OCI-LY7 (cell line): ENCODE results near the gene ARMH2. TPM values are rescaled to one million over a fixed set of nuclear protein-coding genes. Genes with fewer than 3 reads are reported as not detected.

ENCODE experiments used
- BruUV-seq: library from RNA; stranded (reverse); fragments of 400-500 nt; replicated peaks from 2 replicates; lab custom pipeline; 2021; lab: Mats Ljungman, UMichigan
- CTCF ChIA-PET: fragments of 300-600 bp; sonication (Branson Sonifier 250); formaldehyde crosslinking; loops from one replicate; lab custom pipeline; 2022; ENCODE audit warnings: antibody characterized with exemption; ENCODE audit not compliant: unreplicated experiment; lab: Charles Lee
- POLR2A ChIA-PET: fragments of 300-600 bp; sonication (Branson Sonifier 250); formaldehyde crosslinking; loops from one replicate; lab custom pipeline; 2022; ENCODE audit warnings: antibody characterized with exemption; lab: Charles Lee
- DNase-seq: peaks from one replicate; pipeline ENCODE4 v3.0.0-alpha.2; 2015; ENCODE audit warnings: low spot score
- H2AFZ ChIP-seq: fragments of 200-600 bp; sonication (generic), shearing (Covaris generic); 2 replicates; pipeline ENCODE4 v1.6.1; 2014; ENCODE audit warnings: mild to moderate bottlenecking, antibody characterized with exemption, low read length, moderate library complexity
- H3K27ac ChIP-seq: fragments of 200-600 bp; sonication (generic); 2 replicates; pipeline ENCODE4 v1.5.1; 2014; ENCODE audit warnings: mixed run types, low read depth, mild to moderate bottlenecking, moderate library complexity, low read length, inconsistent platforms; ENCODE audit not compliant: poor library complexity, severe bottlenecking
- H3K36me3 ChIP-seq: fragments of 200-600 bp; sonication (generic); 2 replicates; pipeline ENCODE4 v1.6.1; 2014; ENCODE audit warnings: mild to moderate bottlenecking, antibody characterized with exemption, low read length, moderate library complexity, mixed read lengths; ENCODE audit not compliant: insufficient read depth
- H3K4me1 ChIP-seq: fragments of 200-600 bp; sonication (generic); 2 replicates; pipeline ENCODE4 v1.5.1; 2014; ENCODE audit warnings: mild to moderate bottlenecking, low read length; ENCODE audit not compliant: insufficient read depth, poor library complexity, severe bottlenecking
- H3K4me2 ChIP-seq: fragments of 200-600 bp; sonication (generic); 2 replicates; pipeline ENCODE4 v1.6.1; 2014; ENCODE audit warnings: mild to moderate bottlenecking, low read length
- H3K4me3 ChIP-seq: fragments of 200-600 bp; sonication (generic); 2 replicates; pipeline ENCODE4 v1.5.1; 2014; ENCODE audit warnings: mild to moderate bottlenecking, low read depth, low read length; ENCODE audit not compliant: poor library complexity, severe bottlenecking
- H3K79me2 ChIP-seq: fragments of 200-600 bp; sonication (generic); 2 replicates; pipeline ENCODE4 v1.6.1; 2016; ENCODE audit warnings: low read depth, mild to moderate bottlenecking, low read length, moderate library complexity, mixed read lengths; ENCODE audit not compliant: insufficient read depth
- H3K9me2 ChIP-seq: fragments of 200-600 bp; sonication (generic); 2 replicates; pipeline ENCODE4 v1.6.1; 2016; ENCODE audit warnings: mild to moderate bottlenecking, low read length, mixed read lengths; ENCODE audit not compliant: insufficient read depth
- H3K9me3 ChIP-seq: fragments of 200-600 bp; sonication (generic); 2 replicates; pipeline ENCODE4 v1.6.1; 2014; ENCODE audit warnings: mild to moderate bottlenecking, mixed run types, low read length, mixed read lengths
- H4K20me1 ChIP-seq: fragments of 200-600 bp; sonication (generic); 2 replicates; pipeline ENCODE4 v1.6.1; 2014; ENCODE audit warnings: mild to moderate bottlenecking, antibody characterized with exemption, low read length, moderate library complexity, mixed read lengths; ENCODE audit not compliant: insufficient read depth
- EZH2phosphoT487 ChIP-seq: fragments of 200-600 bp; sonication (generic); IDR thresholded peaks from 2 replicates; pipeline ENCODE4 v1.6.1; 2018; ENCODE audit warnings: low read depth, borderline replicate concordance, mild to moderate bottlenecking, mixed run types, antibody characterized with exemption, low read length, moderate library complexity, mixed read lengths
- intact Hi-C: fragments of 100-400 bp; cut with micrococcal nuclease; formaldehyde crosslinking; loops from one replicate; pipeline ENCODE4 v1.10.0; 2022; ENCODE audit not compliant: unreplicated experiment
- total RNA-seq, 2 experiments: library from RNA; depleted of rRNA in 1 of 2; stranded (reverse); fragments of >200 nt in 1 of 2; shearing (Covaris generic) in 1 of 2; gene quantifications; 2 replicates each; pipeline ENCODE4 v1.2.3, GENCODE V29; 2014 to 2022
- TF ChIP-seq, protein P1 (sequence below): fragments of 200-600 bp; sonication (generic); conservative IDR thresholded peaks from 2 replicates; pipeline ENCODE4 v1.5.1; 2014; ENCODE audit warnings: mild to moderate bottlenecking, antibody characterized with exemption, low read length, moderate library complexity, mixed read lengths

ARMH2 gene
- total RNA-seq, 2 experiments from 2014 or later, result not detected

DNA sequence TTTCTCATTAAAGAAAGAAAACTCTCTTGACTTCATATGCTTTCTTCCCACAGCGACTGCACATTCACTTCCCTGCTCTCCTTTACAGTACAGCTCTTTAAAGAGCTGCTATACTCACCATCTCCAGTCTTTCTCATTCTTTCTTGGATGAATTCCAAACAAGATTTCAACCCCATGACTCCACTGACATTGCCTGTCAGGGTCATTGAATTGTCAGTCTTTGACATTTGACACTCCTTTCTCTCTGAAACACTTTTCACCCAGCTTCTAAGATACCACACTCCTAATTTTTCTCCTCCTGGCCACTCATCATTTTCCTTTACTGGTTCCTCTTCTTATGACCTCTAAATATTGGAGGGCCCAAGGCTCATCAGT, 811 bp upstream of the ARMH2 start:
- Histone ChIP-seq H3K4me1 (no peaks in the 10 kb centered on the region), H4K20me1 (no peaks in the 10 kb centered on the region), H3K4me3 (no peak overlapping the region), H3K79me2 (no peaks in the 10 kb centered on the region), H3K4me2 (no peak overlapping the region), H3K9me3 (no peaks in the 10 kb centered on the region), H3K36me3 (peaks cover 3% of the 10 kb centered on the region; the same call in 1 of the 2 replicates), H3K27ac (no peak overlapping the region), H2AFZ (no peak overlapping the region), H3K9me2 (no peaks in the 10 kb centered on the region)
- DNase-seq, result no peak
- BruUV-seq, result no TSS peak
- TF ChIP-seq, protein P1, sequence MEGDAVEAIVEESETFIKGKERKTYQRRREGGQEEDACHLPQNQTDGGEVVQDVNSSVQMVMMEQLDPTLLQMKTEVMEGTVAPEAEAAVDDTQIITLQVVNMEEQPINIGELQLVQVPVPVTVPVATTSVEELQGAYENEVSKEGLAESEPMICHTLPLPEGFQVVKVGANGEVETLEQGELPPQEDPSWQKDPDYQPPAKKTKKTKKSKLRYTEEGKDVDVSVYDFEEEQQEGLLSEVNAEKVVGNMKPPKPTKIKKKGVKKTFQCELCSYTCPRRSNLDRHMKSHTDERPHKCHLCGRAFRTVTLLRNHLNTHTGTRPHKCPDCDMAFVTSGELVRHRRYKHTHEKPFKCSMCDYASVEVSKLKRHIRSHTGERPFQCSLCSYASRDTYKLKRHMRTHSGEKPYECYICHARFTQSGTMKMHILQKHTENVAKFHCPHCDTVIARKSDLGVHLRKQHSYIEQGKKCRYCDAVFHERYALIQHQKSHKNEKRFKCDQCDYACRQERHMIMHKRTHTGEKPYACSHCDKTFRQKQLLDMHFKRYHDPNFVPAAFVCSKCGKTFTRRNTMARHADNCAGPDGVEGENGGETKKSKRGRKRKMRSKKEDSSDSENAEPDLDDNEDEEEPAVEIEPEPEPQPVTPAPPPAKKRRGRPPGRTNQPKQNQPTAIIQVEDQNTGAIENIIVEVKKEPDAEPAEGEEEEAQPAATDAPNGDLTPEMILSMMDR, result no peak
- TF ChIP-seq EZH2phosphoT487, result no peak
- intact Hi-C loops, result no loop called here
- POLR2A ChIA-PET, result interaction anchor here (0.7 to 1.9 kb wide), 2 partner anchors 9 to 265 kb away, joined by 4 to 6 read pairs; no protein-coding TSS in a partner anchor
- CTCF ChIA-PET, result no interaction called here

- Histone ChIP-seq H3K4me2 (no peak overlapping the region), H3K9me3 (no peaks in the 10 kb centered on the region)
- POLR2A ChIA-PET, result interaction anchor here (0.8 to 2.2 kb wide), 3 partner anchors 11 to 31 kb away, joined by 3 to 9 read pairs (median 4); no protein-coding TSS in a partner anchor
These were observed 1.0 kb downstream of the ARMH2 start for GRCh38 chr6:24797596-24798216.

More at GRCh38 chr6:24797596-24798216, 1.0 kb downstream of the ARMH2 start:
- H3K9me2 ChIP-seq, result no peaks in the 10 kb centered on the region
- H3K79me2 ChIP-seq, result no peaks in the 10 kb centered on the region
- no peaks in the 10 kb centered on the region for H3K4me1 ChIP-seq
- DNase-seq, result no peak
- H3K27ac ChIP-seq, result no peak overlapping the region
- intact Hi-C loops, result no loop called here
- no peak overlapping the region for H2AFZ ChIP-seq
- BruUV-seq, result no TSS peak
- H3K36me3 ChIP-seq, result peaks cover 3% of the 10 kb centered on the region; the same call in 1 of the 2 replicates
- no peak overlapping the region for H3K4me3 ChIP-seq
- CTCF ChIA-PET, result no interaction called here
- TF ChIP-seq, protein P1, result no peak
- TF ChIP-seq EZH2phosphoT487, result no peak
- no peaks in the 10 kb centered on the region for H4K20me1 ChIP-seq
